Bronchial epithelial cell (primary cell): ENCODE measurements around the gene SRP68. TPM values are rescaled to one million over a fixed set of nuclear protein-coding genes. Genes with fewer than 3 reads are reported as not detected.

Experiments
- DNase-seq: peaks from one replicate; pipeline ENCODE4 v3.0.0-alpha.2; 2010; ENCODE audit warnings: low read depth
- FAIRE-seq: peaks from 2 replicates; lab custom pipeline; 2011; peaks lifted over from hg19 to GRCh38; lab: Jason Lieb, UNC
- H3K27me3 ChIP-seq: 2 replicates; pipeline ENCODE4 v1.5.1; 2011; ENCODE audit warnings: low read length; ENCODE audit not compliant: control insufficient read depth, insufficient read depth
- H3K36me3 ChIP-seq: 2 replicates; pipeline ENCODE4 v1.5.1; 2011; ENCODE audit warnings: low read length; ENCODE audit not compliant: control insufficient read depth, insufficient read depth
- H3K4me3 ChIP-seq: 2 replicates; pipeline ENCODE4 v1.5.1; 2011; ENCODE audit warnings: mild to moderate bottlenecking, low read depth, low read length, control low read depth
- CTCF ChIP-seq: IDR thresholded peaks from 2 replicates; pipeline ENCODE4 v1.5.1; 2011; ENCODE audit warnings: mild to moderate bottlenecking, moderate library complexity, low read length, control low read depth, inconsistent platforms; ENCODE audit not compliant: insufficient read depth, severe bottlenecking
- total RNA-seq: library from RNA; depleted of rRNA; stranded (reverse); fragments of >200 nt; gene quantifications from 2 replicates; pipeline ENCODE4 v1.2.1, GENCODE V29; 2014

Gene SRP68
- total RNA-seq, 1 donor from 2014 or later, result 42.9 TPM

GRCh38 chr17:76083536-76084182, 11.3 kb upstream of the SRP68 start:
- peaks cover 12% of the 10 kb centered on the region for H3K27me3 ChIP-seq
- TF ChIP-seq CTCF, result no peak
- FAIRE-seq (no peak), DNase-seq (no peak)
- no peak overlapping the region for H3K4me3 ChIP-seq
- peaks cover 27% of the 10 kb centered on the region for H3K36me3 ChIP-seq

GRCh38 chr17:76082326-76083251, 10.3 kb upstream of the SRP68 start:
- TF ChIP-seq CTCF, result no peak
- H3K27me3 ChIP-seq, result peaks cover 20% of the 10 kb centered on the region
- no peak overlapping the region for H3K4me3 ChIP-seq
- peaks cover 18% of the 10 kb centered on the region for H3K36me3 ChIP-seq
- no peak for DNase-seq
- FAIRE-seq, result no peak

- peaks cover 12% of the 10 kb centered on the region for H3K36me3 ChIP-seq
- no peak overlapping the region for H3K4me3 ChIP-seq
- peaks cover 30% of the 10 kb centered on the region for H3K27me3 ChIP-seq
- TF ChIP-seq CTCF, result no peak
- FAIRE-seq (no peak), DNase-seq (no peak)
Measured at GRCh38 chr17:76081295-76082210, 9.2 kb upstream of the SRP68 start.

- no peak for TF ChIP-seq CTCF
- Histone ChIP-seq H3K36me3 (peaks cover 9% of the 10 kb centered on the region), H3K4me3 (no peak overlapping the region), H3K27me3 (peaks cover 37% of the 10 kb centered on the region)
- DNase-seq (no peak), FAIRE-seq (no peak)
Measured at GRCh38 chr17:76080768-76081287, 8.5 kb upstream of the SRP68 start.

- no peak for FAIRE-seq
Measured at GRCh38 chr17:76079956-76080767, 7.8 kb upstream of the SRP68 start.

More at GRCh38 chr17:76079956-76080767, 7.8 kb upstream of the SRP68 start:
- Histone ChIP-seq H3K4me3 (no peak overlapping the region), H3K27me3 (peaks cover 44% of the 10 kb centered on the region), H3K36me3 (peaks cover 8% of the 10 kb centered on the region)
- TF ChIP-seq CTCF, result no peak
- no peak for DNase-seq
